NCI-H2196 treated with DMSO at 0.1 percent for 48 hours (cell line): ENCODE results near the gene UNC13A.

Source experiments
- DNase-seq: peaks from one replicate; lab custom pipeline; 2025; ENCODE audit not compliant: unreplicated experiment; lab: John Stamatoyannopoulos, UW

UNC13A gene

GRCh38 chr19:17632577-17632976 lies 55.6 kb downstream of the UNC13A start:
- DNase-seq: no peak

- no peak for DNase-seq
Observed at GRCh38 chr19:17629760-17630159, 58.4 kb downstream of the UNC13A start.

- DNase-seq: no peak
Observed at GRCh38 chr19:17627921-17628320, 60.2 kb downstream of the UNC13A start.

GRCh38 chr19:17627161-17627560 lies 61.0 kb downstream of the UNC13A start:
- DNase-seq: no peak

DNA sequence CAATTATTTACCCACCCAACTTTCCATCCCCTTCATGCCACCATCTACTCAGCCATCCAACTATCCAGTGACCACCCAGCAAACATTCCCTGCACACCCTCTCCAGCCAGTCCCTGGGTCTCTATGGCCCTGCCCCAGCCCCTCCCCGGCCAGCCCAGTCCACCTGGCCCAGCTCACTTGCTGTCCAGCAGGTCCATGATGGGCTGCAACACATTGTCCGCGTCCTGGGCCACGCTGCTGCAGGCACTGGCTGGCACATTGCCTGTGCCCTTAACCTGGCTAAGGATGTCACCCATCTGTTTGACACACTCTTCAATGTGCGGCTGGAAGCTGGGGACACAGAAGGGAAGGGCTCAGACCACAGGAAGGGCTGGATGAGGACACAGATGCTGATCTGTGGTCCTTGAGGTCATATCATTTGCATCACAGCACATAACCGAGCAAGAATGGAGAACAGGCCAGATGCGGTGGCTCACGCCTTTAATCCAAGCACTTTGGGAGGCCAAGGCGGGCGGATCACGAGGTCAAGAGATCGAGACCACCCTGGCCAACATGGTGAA lies 61.6 kb downstream of the UNC13A start:
- DNase-seq: no peak

DNA sequence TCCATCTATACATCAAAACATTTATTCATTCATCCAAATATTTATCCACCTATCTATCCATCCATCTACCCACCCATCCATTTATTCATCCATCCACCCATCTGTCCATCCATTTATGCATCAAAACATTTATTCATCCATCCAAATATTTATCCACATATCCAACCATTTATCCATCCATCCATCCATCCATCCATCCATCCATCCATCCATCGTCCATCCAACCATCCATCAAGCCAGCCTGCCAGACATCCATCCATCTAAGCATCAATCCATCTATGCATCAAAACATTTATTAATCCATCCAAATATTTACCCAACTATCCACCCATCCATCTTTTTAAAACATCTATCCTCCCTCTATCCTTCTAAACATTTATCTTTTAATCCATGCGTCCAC lies 62.2 kb downstream of the UNC13A start:
- DNase-seq: no peak

DNA sequence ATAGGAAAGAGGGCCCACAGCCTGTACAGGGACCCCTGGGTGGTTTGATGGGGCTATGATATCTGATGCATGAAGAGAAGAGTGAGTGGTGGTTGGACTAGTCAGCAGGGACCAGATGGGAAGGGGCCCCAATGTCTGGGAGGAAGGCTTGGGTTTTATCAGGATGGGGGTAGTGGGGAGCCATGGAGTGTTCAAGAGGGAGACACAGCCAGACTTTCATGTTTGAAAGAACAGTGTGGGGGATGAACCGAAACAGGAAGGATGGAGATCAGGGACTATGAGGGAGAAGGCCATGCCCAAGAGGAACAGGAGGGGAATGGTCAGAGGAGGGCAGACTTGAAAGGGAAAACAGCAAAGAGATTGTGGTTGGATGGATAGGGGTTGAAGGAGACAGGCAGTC lies 63.1 kb downstream of the UNC13A start:
- DNase-seq: no peak

GRCh38 chr19:17624314-17624991 lies 63.7 kb downstream of the UNC13A start:
- DNase-seq: no peak

GRCh38 chr19:17623224-17623935 lies 64.8 kb downstream of the UNC13A start:
- no peak for DNase-seq

DNA sequence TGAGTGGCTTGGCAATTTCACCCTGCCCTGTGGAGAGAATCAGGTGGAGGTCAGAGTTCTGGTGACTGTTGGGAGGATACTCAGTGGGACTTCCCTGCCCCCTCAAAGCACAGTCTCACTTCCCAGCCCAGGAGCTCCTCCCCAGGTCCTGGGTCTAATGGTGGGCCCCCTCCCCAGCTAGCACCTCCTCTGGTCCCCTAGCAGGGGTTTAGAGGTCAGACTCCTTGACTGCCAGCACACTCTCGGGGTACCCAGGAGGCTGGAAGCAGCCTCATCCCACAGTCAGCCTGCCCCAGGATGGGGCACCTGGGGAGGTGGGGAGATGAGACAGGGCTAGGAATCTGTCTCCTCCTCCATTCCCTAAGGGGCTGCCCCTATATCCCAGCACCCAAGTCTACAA lies 67.5 kb downstream of the UNC13A start:
- no peak for DNase-seq

GRCh38 chr19:17618936-17619335 lies 69.2 kb downstream of the UNC13A start:
- DNase-seq: no peak

DNA sequence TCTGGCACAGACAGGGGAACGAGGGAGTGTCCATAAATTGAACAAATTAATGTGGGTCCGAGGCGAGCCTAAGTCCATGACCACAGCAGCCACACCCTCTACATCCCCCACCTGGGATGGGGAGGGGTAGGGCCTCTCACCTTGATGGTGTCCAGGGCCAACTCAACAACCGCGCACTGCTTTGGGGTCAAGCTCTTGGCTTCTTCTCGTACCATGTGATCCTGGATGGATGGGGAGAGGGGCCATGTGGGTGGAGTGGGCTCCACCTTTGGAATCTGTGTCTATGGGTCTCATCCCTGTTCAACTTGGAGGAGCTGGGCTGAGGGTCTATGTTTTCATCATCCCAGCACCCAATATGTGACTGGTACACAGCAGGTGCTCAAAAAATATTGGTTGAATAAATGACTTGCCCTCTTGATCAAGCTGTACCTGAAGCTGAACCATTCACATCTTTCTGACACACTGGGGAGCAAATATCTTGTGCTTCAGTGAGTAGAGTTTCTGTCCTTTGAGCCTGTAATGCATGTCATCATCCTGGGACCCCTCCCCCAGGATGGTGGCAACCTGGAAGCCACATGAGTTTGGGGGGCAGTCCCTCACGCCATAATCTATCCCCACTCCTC lies 69.8 kb downstream of the UNC13A start:
- no peak for DNase-seq

- DNase-seq: no peak
Observed at GRCh38 chr19:17617807-17618192, 70.4 kb downstream of the UNC13A start.

DNA sequence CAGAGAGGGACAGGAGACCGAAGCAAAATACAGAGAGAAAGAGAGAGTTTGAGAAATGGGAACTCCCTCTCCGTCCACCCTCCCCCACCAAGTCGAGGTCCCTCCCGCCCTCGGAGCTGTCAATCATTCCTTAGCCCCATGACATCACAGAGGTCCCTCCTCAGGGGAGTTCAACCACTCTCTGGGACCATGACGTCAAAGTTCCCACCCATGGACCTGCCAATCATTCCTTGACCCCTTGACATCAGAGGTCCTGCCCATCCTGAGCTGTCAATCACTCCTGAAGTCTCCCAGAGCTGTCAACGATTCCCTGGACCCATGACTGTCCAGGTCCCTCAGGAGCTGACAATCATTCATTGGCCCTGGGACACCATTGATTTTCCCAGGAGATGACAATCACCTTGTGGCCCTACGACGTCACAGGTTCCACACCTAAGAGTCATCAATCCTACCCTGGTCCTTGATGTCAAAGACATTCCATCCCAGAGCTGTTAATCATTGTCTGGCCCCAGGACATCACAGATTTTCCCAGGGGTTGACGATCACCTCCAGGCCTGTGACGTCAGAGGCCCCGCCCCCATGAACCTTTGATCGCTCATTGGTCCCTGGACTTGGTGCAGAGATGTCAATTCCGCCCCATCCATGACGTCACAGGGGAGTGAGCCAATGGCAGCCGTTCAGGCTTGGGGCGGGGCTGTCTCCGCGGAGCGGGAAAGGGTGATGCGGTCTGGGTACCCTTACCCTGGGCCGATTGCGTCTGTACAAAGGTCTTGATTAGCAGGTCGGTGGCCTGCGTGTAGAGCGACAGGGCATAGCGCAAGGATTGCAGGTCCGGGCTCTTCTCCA lies 71.0 kb downstream of the UNC13A start:
- DNase-seq: no peak

- no peak for DNase-seq
Observed at GRCh38 chr19:17616686-17616960, 71.5 kb downstream of the UNC13A start.

GRCh38 chr19:17615889-17616685 lies 72.1 kb downstream of the UNC13A start:
- DNase-seq: no peak

- DNase-seq: no peak
Observed at GRCh38 chr19:17614476-17614875, 73.7 kb downstream of the UNC13A start.

DNA sequence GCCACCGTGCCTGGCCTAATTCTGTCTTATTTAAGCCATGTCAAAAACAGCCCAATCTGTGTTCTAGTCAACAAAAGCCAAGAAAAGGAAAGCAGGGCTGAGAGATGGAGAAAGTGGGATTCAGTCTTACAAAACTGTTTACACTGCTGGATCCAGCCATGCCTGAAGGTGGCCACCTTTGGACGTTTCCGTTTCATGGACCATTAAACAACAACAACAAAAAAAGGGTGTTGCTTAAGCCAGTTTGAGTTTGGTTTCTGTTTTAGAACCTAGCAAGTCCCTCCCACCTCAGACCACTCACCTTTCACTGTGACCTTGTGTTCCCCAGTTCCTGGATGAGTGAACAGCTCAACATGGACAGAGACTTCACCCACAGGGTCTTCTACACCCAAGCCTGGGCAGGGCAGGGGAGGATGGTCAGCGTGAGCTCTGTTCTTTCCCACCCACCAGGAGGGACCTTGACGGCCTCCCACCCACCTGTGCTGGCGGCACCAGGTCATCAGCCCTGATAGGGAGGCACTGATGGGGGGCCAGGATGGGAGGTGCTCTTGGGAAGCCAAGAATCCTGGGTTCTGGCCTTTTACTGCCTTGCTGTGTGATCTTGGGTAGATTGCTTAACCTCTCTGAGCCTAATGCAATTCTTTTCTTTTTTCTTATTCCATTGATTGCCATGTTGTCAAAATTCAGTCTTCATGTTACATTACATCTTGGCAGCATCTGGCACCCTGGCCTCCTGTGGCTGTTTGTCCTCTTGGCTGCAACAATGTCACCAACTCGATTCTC lies 76.5 kb downstream of the UNC13A start:
- no peak for DNase-seq

DNA sequence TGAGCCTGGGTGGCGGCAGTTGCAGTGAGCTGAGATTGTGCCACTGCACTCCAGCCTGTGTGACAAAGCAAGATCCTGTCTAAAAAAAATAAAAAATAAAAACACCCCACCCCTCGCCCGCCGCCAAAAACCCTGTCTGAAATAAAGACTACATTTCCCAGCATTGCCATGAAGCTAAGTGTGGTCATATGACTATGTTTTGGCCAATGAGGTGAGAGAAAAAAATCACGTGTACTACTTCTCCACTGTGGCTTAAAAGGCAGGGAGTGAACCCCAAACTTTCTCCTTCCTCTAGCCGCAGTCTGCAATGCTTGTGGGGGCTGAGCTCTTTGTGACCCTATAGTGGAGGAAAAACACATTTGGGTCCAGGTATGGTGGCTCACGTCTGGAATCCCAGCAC lies 77.8 kb downstream of the UNC13A start:
- DNase-seq: no peak

- DNase-seq: no peak
Observed at GRCh38 chr19:17607936-17608335, 80.2 kb downstream of the UNC13A start.
